AG10803 (cell line): ENCODE results near the gene HAO2.

Experiments
- DNase-seq: peaks from one replicate; pipeline ENCODE4 v3.0.0; 2010; ENCODE audit warnings: low read depth
- H3K4me3 ChIP-seq: 2 replicates; pipeline ENCODE4 v1.5.1; 2011; ENCODE audit warnings: mild to moderate bottlenecking, low read length, control low read depth
- TF ChIP-seq, protein P1 (sequence below): conservative IDR thresholded peaks from 2 replicates; pipeline ENCODE4 v1.5.1; 2011; ENCODE audit warnings: mild to moderate bottlenecking, low read length, control low read depth, inconsistent platforms

The HAO2 gene

GRCh38 chr1:119410961-119411360, 42.4 kb downstream of the HAO2 start:
- no peak for DNase-seq
- no peak overlapping the region for H3K4me3 ChIP-seq
- TF ChIP-seq, protein P1, sequence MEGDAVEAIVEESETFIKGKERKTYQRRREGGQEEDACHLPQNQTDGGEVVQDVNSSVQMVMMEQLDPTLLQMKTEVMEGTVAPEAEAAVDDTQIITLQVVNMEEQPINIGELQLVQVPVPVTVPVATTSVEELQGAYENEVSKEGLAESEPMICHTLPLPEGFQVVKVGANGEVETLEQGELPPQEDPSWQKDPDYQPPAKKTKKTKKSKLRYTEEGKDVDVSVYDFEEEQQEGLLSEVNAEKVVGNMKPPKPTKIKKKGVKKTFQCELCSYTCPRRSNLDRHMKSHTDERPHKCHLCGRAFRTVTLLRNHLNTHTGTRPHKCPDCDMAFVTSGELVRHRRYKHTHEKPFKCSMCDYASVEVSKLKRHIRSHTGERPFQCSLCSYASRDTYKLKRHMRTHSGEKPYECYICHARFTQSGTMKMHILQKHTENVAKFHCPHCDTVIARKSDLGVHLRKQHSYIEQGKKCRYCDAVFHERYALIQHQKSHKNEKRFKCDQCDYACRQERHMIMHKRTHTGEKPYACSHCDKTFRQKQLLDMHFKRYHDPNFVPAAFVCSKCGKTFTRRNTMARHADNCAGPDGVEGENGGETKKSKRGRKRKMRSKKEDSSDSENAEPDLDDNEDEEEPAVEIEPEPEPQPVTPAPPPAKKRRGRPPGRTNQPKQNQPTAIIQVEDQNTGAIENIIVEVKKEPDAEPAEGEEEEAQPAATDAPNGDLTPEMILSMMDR: no peak

DNA sequence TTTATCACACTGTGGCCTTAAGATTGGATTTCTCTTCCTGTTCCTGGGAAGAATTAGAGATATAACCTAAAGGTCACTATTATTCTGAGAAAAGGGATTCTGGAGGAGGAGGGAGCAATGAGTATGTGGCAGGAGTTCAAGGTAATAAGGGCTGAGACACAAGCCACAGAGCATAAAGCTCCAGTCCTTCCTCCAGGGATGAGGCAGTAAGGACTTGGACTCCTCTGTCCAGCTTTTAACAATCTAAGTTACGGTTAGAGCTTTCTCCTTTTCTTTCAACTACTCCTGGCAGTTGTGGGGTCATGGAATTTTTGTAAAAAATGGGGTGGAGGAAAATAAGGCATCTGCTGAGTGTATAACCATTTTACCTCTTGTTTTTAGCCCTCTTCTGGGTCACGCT, 46.4 kb downstream of the HAO2 start, which contains the start of gene HSD3B2:
Gene HSD3B2 (plus strand): TSS at position 201 of the 400 bp plus-strand sequence. CDS start 270 bp downstream, outside the sequence.
- H3K4me3 ChIP-seq: no peak within 1 kb of the TSS
- TF ChIP-seq, protein P1: no peak
- no peak for DNase-seq

DNA sequence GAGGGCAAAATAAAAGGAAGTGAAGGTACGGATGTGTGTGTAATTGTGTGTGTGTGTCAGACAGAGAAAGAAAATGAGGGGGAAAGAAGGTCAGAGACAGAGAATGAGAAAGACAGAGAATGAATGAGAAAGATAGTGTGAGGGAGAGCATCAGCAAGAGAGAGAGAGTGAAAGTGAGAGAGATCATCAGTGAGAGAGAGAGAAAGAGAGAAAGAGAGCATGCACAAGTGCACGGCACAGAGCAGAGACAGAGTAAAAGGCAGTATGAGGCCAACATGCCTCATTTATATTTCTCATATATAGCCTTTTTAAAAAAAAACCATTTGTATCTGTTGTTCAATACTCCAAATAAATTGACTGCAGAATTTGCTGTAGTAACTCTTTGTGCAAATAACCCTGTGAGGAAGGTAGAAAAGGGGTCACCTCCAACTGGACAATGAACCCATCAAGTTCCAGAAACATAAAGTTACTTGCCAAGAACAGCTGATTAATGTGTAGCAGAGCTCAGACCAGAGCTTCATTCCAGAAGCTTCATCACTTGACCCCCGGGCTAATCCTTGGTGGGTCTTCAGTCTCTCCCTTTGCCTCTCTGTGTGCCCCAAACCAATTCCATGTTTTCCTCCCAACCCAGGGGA, 47.5 kb downstream of the HAO2 start:
- DNase-seq: no peak
- TF ChIP-seq, protein P1: no peak
- H3K4me3 ChIP-seq: no peak overlapping the region

DNA sequence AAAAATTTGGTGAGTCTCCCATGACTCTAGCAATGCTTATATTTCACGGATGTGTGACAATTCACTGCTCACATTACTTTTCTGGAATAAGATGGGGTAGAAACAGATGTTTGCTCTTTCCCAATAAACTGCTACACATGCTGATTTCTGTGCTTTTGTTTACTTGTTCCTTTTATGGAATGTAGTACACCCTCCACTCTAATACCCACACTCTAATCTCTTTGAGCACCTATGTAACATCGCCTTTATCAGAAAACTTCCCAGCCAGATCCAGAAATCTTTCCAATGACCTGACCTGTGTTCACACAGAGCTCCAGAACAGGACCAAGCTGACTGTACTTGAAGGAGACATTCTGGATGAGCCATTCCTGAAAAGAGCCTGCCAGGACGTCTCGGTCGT, 50.5 kb downstream of the HAO2 start:
- TF ChIP-seq, protein P1: no peak
- H3K4me3 ChIP-seq: no peak overlapping the region
- DNase-seq: no peak

DNA sequence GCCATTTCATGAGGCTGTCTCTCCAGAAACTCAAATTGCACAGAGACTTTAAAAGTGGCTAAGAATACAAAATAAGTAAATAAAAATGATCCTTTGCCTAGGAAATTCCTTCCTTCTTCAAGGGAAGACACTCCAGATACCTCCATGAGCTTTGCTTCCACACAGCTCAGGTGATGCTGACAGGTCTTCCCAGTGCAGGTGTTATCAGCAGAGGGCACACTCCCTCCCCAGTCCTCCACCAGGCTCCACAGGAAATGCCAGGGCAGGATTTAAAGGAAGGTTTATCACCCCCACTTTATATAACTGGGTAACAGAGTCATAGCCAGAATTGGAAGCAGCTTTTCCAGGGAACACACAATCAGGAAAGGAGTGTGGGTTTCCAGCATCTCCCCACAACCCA, 52.1 kb downstream of the HAO2 start:
- TF ChIP-seq, protein P1: no peak
- DNase-seq: no peak
- H3K4me3 ChIP-seq: no peak overlapping the region

DNA sequence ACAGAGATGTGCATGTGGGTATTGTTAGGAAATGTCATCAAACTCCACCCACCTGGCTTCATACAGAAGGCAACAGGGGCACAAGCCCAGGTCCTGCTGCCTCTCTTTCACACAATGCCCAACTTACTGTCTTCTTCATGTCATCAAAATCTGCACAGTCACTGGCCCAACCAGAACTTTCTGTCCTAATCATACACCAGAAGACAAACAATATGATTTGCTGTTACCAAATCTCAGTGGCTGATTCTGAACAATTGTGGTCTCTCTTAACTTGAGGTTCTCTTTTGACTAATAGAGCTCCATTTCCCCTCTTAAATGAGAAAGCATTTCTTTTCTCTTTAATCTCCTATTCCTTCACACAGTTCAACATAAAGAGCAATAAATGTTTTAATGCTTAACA, 54.0 kb downstream of the HAO2 start:
- H3K4me3 ChIP-seq: no peak overlapping the region
- TF ChIP-seq, protein P1: no peak
- DNase-seq: no peak

- no peak overlapping the region for H3K4me3 ChIP-seq
- no peak for DNase-seq
- TF ChIP-seq, protein P1: no peak
These were observed 60.4 kb downstream of the HAO2 start for GRCh38 chr1:119428991-119429390.
